ENCODE data around the gene KLK10. TPM values are rescaled to one million over a fixed set of nuclear protein-coding genes. Genes with fewer than 3 reads are reported as not detected.

KLK10 gene
- total RNA-seq, 2 experiments from 2014 or later: not detected

Other genes starting within 250 kb of the KLK10 start
- not detected for gene GPR32, start 249.2 kb downstream of the KLK10 start, total RNA-seq
- gene ACP4, start 229.3 kb downstream of the KLK10 start, total RNA-seq: not detected
- 1 to 10 TPM; 3.0 to 3.2 TPM for gene KLK1, start 195.9 kb downstream of the KLK10 start, total RNA-seq
- gene KLK15, start 186.1 kb downstream of the KLK10 start, total RNA-seq: not detected
- gene KLK3, start 164.8 kb downstream of the KLK10 start, total RNA-seq: not detected
- gene KLK2, start 146.3 kb downstream of the KLK10 start, total RNA-seq: under 1 TPM in 1 of 2 experiments, not detected in 1; 0.29 TPM
- not detected for gene KLK4, start 108.3 kb downstream of the KLK10 start, total RNA-seq
- not detected for gene KLK5, start 66.7 kb downstream of the KLK10 start, total RNA-seq
- gene KLK6, start 50.1 kb downstream of the KLK10 start, total RNA-seq: not detected
- gene KLK7, start 35.8 kb downstream of the KLK10 start, total RNA-seq: not detected
- not detected for gene KLK8, start 18.1 kb downstream of the KLK10 start, total RNA-seq
- gene KLK11, start 6.9 kb upstream of the KLK10 start, total RNA-seq: not detected
- not detected for gene KLK12, start 15.3 kb upstream of the KLK10 start, total RNA-seq
- not detected for gene KLK13, start 45.4 kb upstream of the KLK10 start, total RNA-seq
- gene KLK14, start 63.2 kb upstream of the KLK10 start, total RNA-seq: under 1 TPM; 0.61 to 0.89 TPM
- 10 to 100 TPM in 1 of 2 experiments, 1 to 10 TPM in 1; 9.5 to 10.9 TPM for gene CTU1, start 88.7 kb upstream of the KLK10 start, total RNA-seq
- under 1 TPM in 1 of 2 experiments, not detected in 1; 0.26 TPM for gene SIGLEC9, start 105.2 kb upstream of the KLK10 start, total RNA-seq
- not detected for gene SIGLEC7, start 122.6 kb upstream of the KLK10 start, total RNA-seq
- 1 to 10 TPM in 1 of 2 experiments, under 1 TPM in 1; 0.96 to 6.2 TPM for gene CD33, start 205.4 kb upstream of the KLK10 start, total RNA-seq
- gene SIGLECL1, start 231.4 kb upstream of the KLK10 start, total RNA-seq: not detected